Loucy (cell line): ENCODE data around the gene ATOX1.

Source experiments
- H2AFZ ChIP-seq: fragments of 200-600 bp; sonication (generic); 2 replicates; pipeline ENCODE4 v1.6.0; 2016; ENCODE audit warnings: antibody characterized with exemption, mild to moderate bottlenecking, low read length, moderate library complexity
- H3F3A ChIP-seq: fragments of 200-600 bp; 2 replicates; pipeline ENCODE4 v1.6.0; 2016; ENCODE audit warnings: antibody characterized with exemption, low read depth, mild to moderate bottlenecking
- H3K27me3 ChIP-seq: fragments of 200-600 bp; sonication (generic); 2 replicates; pipeline ENCODE4 v1.6.1; 2014; ENCODE audit warnings: low read length, mild to moderate bottlenecking; ENCODE audit not compliant: insufficient read depth, poor library complexity, severe bottlenecking
- H3K36me3 ChIP-seq: fragments of 200-600 bp; sonication (generic); 2 replicates; pipeline ENCODE4 v1.6.1; 2016; ENCODE audit warnings: low read length; ENCODE audit not compliant: insufficient read depth
- H3K4me1 ChIP-seq: fragments of 200-600 bp; sonication (generic); 2 replicates; pipeline ENCODE4 v1.5.1; 2014; ENCODE audit warnings: low read length, mild to moderate bottlenecking; ENCODE audit not compliant: insufficient read depth, poor library complexity, severe bottlenecking
- H3K4me2 ChIP-seq: fragments of 200-600 bp; sonication (generic); 2 replicates; pipeline ENCODE4 v1.6.0; 2014; ENCODE audit warnings: antibody characterized with exemption, low read length, low read depth, mild to moderate bottlenecking; ENCODE audit not compliant: poor library complexity, severe bottlenecking
- H3K4me3 ChIP-seq: fragments of 200-600 bp; sonication (generic); 2 replicates; pipeline ENCODE4 v1.5.1; 2014; ENCODE audit warnings: low read length, mild to moderate bottlenecking, mixed read lengths; ENCODE audit not compliant: poor library complexity, severe bottlenecking
- H3K79me2 ChIP-seq: fragments of 200-600 bp; sonication (generic); 2 replicates; pipeline ENCODE4 v1.6.1; 2014; ENCODE audit warnings: low read length; ENCODE audit not compliant: insufficient read depth
- H3K9ac ChIP-seq: fragments of 200-600 bp; sonication (generic); 2 replicates; pipeline ENCODE4 v1.6.0; 2014; ENCODE audit warnings: mild to moderate bottlenecking, low read depth, low read length, moderate library complexity; ENCODE audit not compliant: poor library complexity, severe bottlenecking
- H3K9me2 ChIP-seq: fragments of 200-600 bp; sonication (generic); replicated peaks from 2 replicates; pipeline ENCODE4 v1.6.1; 2016; ENCODE audit warnings: low read depth, low read length, mixed read lengths
- H3K9me3 ChIP-seq: fragments of 200-600 bp; sonication (generic); 2 replicates; pipeline ENCODE4 v1.6.1; 2014; ENCODE audit warnings: mild to moderate bottlenecking, antibody characterized with exemption, low read length, low read depth; ENCODE audit not compliant: insufficient read depth
- H4K20me1 ChIP-seq: fragments of 200-600 bp; sonication (generic); 2 replicates; pipeline ENCODE4 v1.6.0; 2014; ENCODE audit warnings: antibody characterized with exemption, low read length, mild to moderate bottlenecking; ENCODE audit not compliant: insufficient read depth, poor library complexity, severe bottlenecking
- CTCF ChIP-seq: fragments of 200-600 bp; sonication (generic); conservative IDR thresholded peaks from 2 replicates; pipeline ENCODE4 v1.5.1; 2014; ENCODE audit warnings: mild to moderate bottlenecking, antibody characterized with exemption, low read length
- EZH2phosphoT487 ChIP-seq: fragments of 200-600 bp; IDR thresholded peaks from 2 replicates; pipeline ENCODE4 v1.6.1; 2018; ENCODE audit warnings: antibody characterized with exemption, mild to moderate bottlenecking, moderate library complexity, borderline replicate concordance

Gene ATOX1

GRCh38 chr5:151772846-151773561, 14.6 kb upstream of the ATOX1 start:
- Histone ChIP-seq H3K9me2 (no peaks in the 10 kb centered on the region), H3K27me3 (peaks cover 7% of the 10 kb centered on the region), H2AFZ (no peak overlapping the region), H3K79me2 (peaks cover 76% of the 10 kb centered on the region), H3K9me3 (no peaks in the 10 kb centered on the region), H3K4me2 (peak overlapping the region; percentile 83), H3K4me1 (peaks cover 57% of the 10 kb centered on the region), H3K9ac (peak overlapping the region; percentile 96), H3K4me3 (peak overlapping the region; percentile 92), H3F3A (no peaks in the 10 kb centered on the region), H3K36me3 (peaks cover 11% of the 10 kb centered on the region; the same call in 1 of the 2 replicates), H4K20me1 (peaks cover 59% of the 10 kb centered on the region)
- no peak for TF ChIP-seq CTCF
- TF ChIP-seq EZH2phosphoT487, result no peak

DNA sequence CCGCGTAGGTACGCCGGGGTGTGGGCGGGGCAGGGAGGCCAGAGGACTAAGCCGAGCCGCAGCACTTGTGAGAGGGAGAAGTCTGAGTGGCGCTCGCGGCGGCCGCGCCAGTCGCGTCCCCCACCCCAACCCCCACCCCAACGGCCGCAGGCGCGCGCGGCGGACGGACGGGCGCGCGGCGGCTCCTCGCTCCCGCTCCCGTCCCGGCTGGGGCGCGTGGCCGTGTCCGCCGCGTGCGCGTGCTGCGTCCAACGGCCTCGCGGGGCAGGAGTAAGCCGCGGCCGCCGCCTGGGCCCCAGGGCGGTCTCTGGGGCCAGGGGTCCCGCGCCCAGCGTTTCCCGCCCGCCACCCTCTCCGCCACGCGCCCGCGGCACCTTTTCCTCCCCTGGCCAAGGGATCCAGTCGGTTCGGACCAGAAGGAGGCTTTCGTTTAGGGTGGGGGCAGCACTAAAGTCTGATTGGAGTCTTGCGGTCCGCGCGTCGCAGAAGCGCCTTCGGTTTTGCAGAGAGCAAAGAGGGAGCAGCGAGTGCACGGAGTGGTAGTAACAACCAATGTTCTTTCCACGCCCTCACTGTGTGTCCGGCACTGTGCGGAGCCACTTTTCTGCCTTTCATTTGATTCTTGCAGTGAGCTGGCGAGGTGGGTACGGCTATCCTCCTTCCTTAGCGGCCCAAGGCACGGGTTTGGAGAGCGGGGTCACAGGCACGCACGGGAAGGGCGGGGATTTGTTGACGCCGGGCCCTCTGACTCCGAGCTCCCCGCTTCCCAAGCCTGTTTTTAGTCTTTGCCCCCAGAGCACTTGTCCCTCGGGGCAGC, 13.8 kb upstream of the ATOX1 start:
- Histone ChIP-seq H3K27me3 (peaks cover 7% of the 10 kb centered on the region), H3K9me3 (no peaks in the 10 kb centered on the region), H3K9ac (peak overlapping the region; percentile 96), H3K79me2 (peaks cover 69% of the 10 kb centered on the region), H2AFZ (no peak overlapping the region), H3K4me1 (peaks cover 51% of the 10 kb centered on the region), H3K36me3 (peaks cover 4% of the 10 kb centered on the region; the same call in 1 of the 2 replicates), H3K4me2 (peak overlapping the region; percentile 83), H3K9me2 (no peaks in the 10 kb centered on the region), H4K20me1 (peaks cover 51% of the 10 kb centered on the region), H3F3A (no peaks in the 10 kb centered on the region), H3K4me3 (peak overlapping the region; percentile 92)
- TF ChIP-seq CTCF (no peak), EZH2phosphoT487 (no peak)

GRCh38 chr5:151771259-151772028, 13.0 kb upstream of the ATOX1 start, which contains the start of gene G3BP1:
Gene G3BP1 (plus strand): TSS chr5:151771954. CDS start chr5:151786621, 14,667 bp downstream.
- peaks cover 61% of the 10 kb centered on the region for H3K79me2 ChIP-seq

More at GRCh38 chr5:151771259-151772028, 13.0 kb upstream of the ATOX1 start, which contains the start of gene G3BP1:
- Histone ChIP-seq H3K4me3 (peak within 1 kb of the TSS; percentile 92), H3K27me3 (peaks cover 7% of the 10 kb centered on the region), H2AFZ (peak within 1 kb of the TSS; percentile 71), H3K4me1 (peaks cover 44% of the 10 kb centered on the region), H3K9ac (peak within 1 kb of the TSS; percentile 97), H3K4me2 (peak within 1 kb of the TSS; percentile 95), H3K9me3 (no peaks in the 10 kb centered on the region), H4K20me1 (peaks cover 43% of the 10 kb centered on the region), H3K9me2 (no peaks in the 10 kb centered on the region), H3F3A (no peaks in the 10 kb centered on the region), H3K36me3 (no peaks in the 10 kb centered on the region)
- TF ChIP-seq EZH2phosphoT487 (no peak), CTCF (no peak)
